Kidney epithelial cell (primary cell): Measurements from ENCODE around the gene PTGIS. TPM values are rescaled to one million over a fixed set of nuclear protein-coding genes. Genes with fewer than 3 reads are reported as not detected.

Source experiments
- DNase-seq: peaks from one replicate; pipeline ENCODE4 v3.0.0-alpha.2; 2010; ENCODE audit warnings: low read depth
- H3K27me3 ChIP-seq: 2 replicates; pipeline ENCODE4 v1.6.0; 2011; ENCODE audit warnings: low read length; ENCODE audit not compliant: control insufficient read depth, insufficient read depth
- H3K36me3 ChIP-seq: 2 replicates; pipeline ENCODE4 v1.5.1; 2011; ENCODE audit warnings: low read length; ENCODE audit not compliant: control insufficient read depth, insufficient read depth
- H3K4me3 ChIP-seq: 2 replicates; pipeline ENCODE4 v1.5.1; 2011; ENCODE audit warnings: low read depth, mild to moderate bottlenecking, control low read depth, low read length
- CTCF ChIP-seq: IDR thresholded peaks from 2 replicates; pipeline ENCODE4 v1.5.1; 2011; ENCODE audit warnings: mild to moderate bottlenecking, moderate library complexity, low read length, control low read depth, inconsistent platforms; ENCODE audit not compliant: insufficient read depth, poor library complexity, severe bottlenecking
- total RNA-seq: library from RNA; depleted of rRNA; stranded (reverse); fragments of >200 nt; gene quantifications from 2 replicates; pipeline ENCODE4 v1.2.3, GENCODE V29; 2015

PTGIS gene
- total RNA-seq, 1 donor from 2014 or later: 0.88 TPM

- no peak for DNase-seq
- TF ChIP-seq CTCF: no peak
- H3K27me3 ChIP-seq: peaks cover 4% of the 10 kb centered on the region
- H3K4me3 ChIP-seq: no peak overlapping the region
- H3K36me3 ChIP-seq: no peaks in the 10 kb centered on the region
These were observed 24.2 kb upstream of the PTGIS start for GRCh38 chr20:49592120-49592519.

- H3K36me3 ChIP-seq: no peaks in the 10 kb centered on the region
- DNase-seq: no peak
- no peak for TF ChIP-seq CTCF
- H3K4me3 ChIP-seq: no peak overlapping the region
- peaks cover 4% of the 10 kb centered on the region for H3K27me3 ChIP-seq
These were observed 23.4 kb upstream of the PTGIS start for GRCh38 chr20:49591217-49591865.

GRCh38 chr20:49590163-49591017 is 22.5 kb upstream of the PTGIS start:
- no peak for TF ChIP-seq CTCF
- H3K27me3 ChIP-seq: peaks cover 4% of the 10 kb centered on the region
- no peaks in the 10 kb centered on the region for H3K36me3 ChIP-seq
- no peak overlapping the region for H3K4me3 ChIP-seq
- DNase-seq: no peak

- no peak for DNase-seq
- Histone ChIP-seq H3K36me3 (no peaks in the 10 kb centered on the region), H3K4me3 (no peak overlapping the region), H3K27me3 (peaks cover 4% of the 10 kb centered on the region)
- TF ChIP-seq CTCF: no peak
These were observed 21.8 kb upstream of the PTGIS start for GRCh38 chr20:49589747-49590146.

- H3K27me3 ChIP-seq: peaks cover 4% of the 10 kb centered on the region
- no peaks in the 10 kb centered on the region for H3K36me3 ChIP-seq
- no peak for DNase-seq
- H3K4me3 ChIP-seq: no peak overlapping the region
- TF ChIP-seq CTCF: no peak
These were observed 19.2 kb upstream of the PTGIS start for GRCh38 chr20:49587111-49587570.
